Kidney (tissue), 14 donors: ENCODE results near the gene PACS1. TPM values are rescaled to one million over a fixed set of nuclear protein-coding genes. Genes with fewer than 3 reads are reported as not detected.

Experiments used
- DNase-seq, 5 donors: peaks; one replicate each; pipeline ENCODE4 v3.0.0-alpha.2; 2013 to 2020
- FAIRE-seq: peaks from 2 replicates; lab custom pipeline; 2012; peaks lifted over from hg19 to GRCh38; lab: Jason Lieb, UNC
- H3K27ac ChIP-seq, 2 donors: one replicate each; pipeline ENCODE4 v1.7.0; 2013; ENCODE audit warnings: low read depth in 2 of 2, low read length in 2 of 2, inconsistent platforms in 1 of 2
- H3K27me3 ChIP-seq: one replicate; pipeline ENCODE4 v1.7.1; 2013; ENCODE audit warnings: low read length, inconsistent platforms; ENCODE audit not compliant: control insufficient read depth, insufficient read depth
- H3K36me3 ChIP-seq, 3 donors: one replicate each; pipeline versions ENCODE4 v1.7.0 to v1.7.1; 2013; ENCODE audit warnings: low read length in 3 of 3, control low read depth in 1 of 3, inconsistent platforms in 1 of 3; ENCODE audit not compliant: insufficient read depth in 3 of 3, control insufficient read depth in 2 of 3
- H3K4me1 ChIP-seq, 3 donors: one replicate each; pipeline versions ENCODE4 v1.7.0 to v1.7.1; 2013; ENCODE audit warnings: low read length in 3 of 3, inconsistent platforms in 1 of 3, low read depth in 1 of 3; ENCODE audit not compliant: control insufficient read depth in 2 of 3, insufficient read depth in 2 of 3
- H3K4me3 ChIP-seq, 3 donors: one replicate each; pipeline versions ENCODE4 v1.7.0 to v1.8.1; 2013; ENCODE audit warnings: low read length in 3 of 3, control low read depth in 1 of 3, inconsistent platforms in 1 of 3
- H3K9ac ChIP-seq, 3 donors: one replicate each; pipeline versions ENCODE4 v1.7.0 to v1.7.1; 2013; ENCODE audit warnings: low read length in 3 of 3, control low read depth in 1 of 3, inconsistent platforms in 1 of 3
- H3K9me3 ChIP-seq, 3 donors: one replicate each; pipeline versions ENCODE4 v1.7.0 to v1.7.1; 2013; ENCODE audit warnings: low read length in 3 of 3, control low read depth in 1 of 3, inconsistent platforms in 1 of 3; ENCODE audit not compliant: control insufficient read depth in 2 of 3, insufficient read depth in 1 of 3
- intact Hi-C: fragments of 100-400 bp; cut with DNase I; formaldehyde crosslinking; loops from one replicate; pipeline ENCODE4 v1.11.1; 2022
- polyA plus RNA-seq: library from polyadenylated mRNA; stranded (reverse); fragments of 350-450 nt; fragmentation: Illumina TruSeq; extraction: RNeasy Lipid Tissue Mini Kit (QIAGEN cat#74804); gene quantifications from one replicate; pipeline ENCODE4 v1.2.3, GENCODE V29; 2014; ENCODE audit warnings: low read depth, low replicate concordance; ENCODE audit not compliant: insufficient read depth
- total RNA-seq: library from RNA; stranded (reverse); fragmentation: NEBNext Ultra II Directional; extraction: Animal tissue kit (Norgen Biotek cat#: 25700); gene quantifications from one replicate; pipeline ENCODE4 v1.2.1, GENCODE V29; 2021
- TF ChIP-seq, protein P1 (sequence below): IDR thresholded peaks from 3 replicates; pipeline ENCODE4 v1.5.1; 2012; ENCODE audit warnings: mild to moderate bottlenecking, moderate library complexity, borderline replicate concordance; ENCODE audit not compliant: insufficient read depth; ENCODE audit errors: extremely low read depth
- donor health status: control.
- donor health status: control.
- donor health status: control.
- donor health status: control.
- donor health status: control.
- donor health status: DM: yes; HTN: yes; CAD: no.
- donor health status: Normal renal cell carcinoma (clear cell type).

The PACS1 gene
- total and polyA plus RNA-seq, 2 donors from 2014 or later: 23.7 to 91.8 TPM

DNA sequence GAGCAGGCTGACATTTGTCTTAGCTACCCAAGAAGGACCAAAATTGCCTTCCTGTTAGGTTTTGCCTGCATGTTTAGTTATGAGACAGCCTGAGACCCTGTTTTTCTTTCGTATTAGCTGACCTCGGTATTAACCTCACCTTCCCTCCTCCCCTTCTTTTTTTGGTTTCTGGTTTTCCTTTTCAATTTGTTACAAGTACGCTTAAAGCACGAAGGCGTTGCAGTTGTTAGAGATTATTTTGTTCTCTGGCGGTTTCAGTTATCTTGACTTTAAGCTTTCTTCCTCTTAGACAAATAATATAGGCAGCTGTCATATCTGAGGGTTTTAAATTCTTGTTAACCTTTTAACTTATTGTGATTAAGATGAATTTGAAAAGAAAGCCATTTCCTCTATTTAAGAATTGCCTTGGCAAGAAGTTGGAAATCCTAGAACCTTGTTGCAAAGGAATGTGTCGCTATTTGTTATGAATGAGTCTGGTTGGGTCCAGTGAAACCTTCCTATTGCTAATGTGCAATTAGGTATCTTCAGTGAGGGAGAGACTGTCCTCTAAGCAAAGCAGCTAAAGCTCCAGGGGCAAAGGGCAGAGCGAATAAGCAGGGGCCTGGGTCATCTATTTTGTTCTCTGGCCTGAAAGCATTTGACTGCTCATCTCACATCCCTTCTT, 45.7 kb downstream of the PACS1 start:
- FAIRE-seq: no peak
- H3K9me3 ChIP-seq: no peaks in the 10 kb centered on the region
- no peaks in the 10 kb centered on the region for H3K27me3 ChIP-seq
- H3K4me1 ChIP-seq: peaks cover 0 to 31% (median 31%) of the 10 kb centered on the region in 3 donors
- no peaks in the 10 kb centered on the region for H3K36me3 ChIP-seq
- TF ChIP-seq, protein P1, sequence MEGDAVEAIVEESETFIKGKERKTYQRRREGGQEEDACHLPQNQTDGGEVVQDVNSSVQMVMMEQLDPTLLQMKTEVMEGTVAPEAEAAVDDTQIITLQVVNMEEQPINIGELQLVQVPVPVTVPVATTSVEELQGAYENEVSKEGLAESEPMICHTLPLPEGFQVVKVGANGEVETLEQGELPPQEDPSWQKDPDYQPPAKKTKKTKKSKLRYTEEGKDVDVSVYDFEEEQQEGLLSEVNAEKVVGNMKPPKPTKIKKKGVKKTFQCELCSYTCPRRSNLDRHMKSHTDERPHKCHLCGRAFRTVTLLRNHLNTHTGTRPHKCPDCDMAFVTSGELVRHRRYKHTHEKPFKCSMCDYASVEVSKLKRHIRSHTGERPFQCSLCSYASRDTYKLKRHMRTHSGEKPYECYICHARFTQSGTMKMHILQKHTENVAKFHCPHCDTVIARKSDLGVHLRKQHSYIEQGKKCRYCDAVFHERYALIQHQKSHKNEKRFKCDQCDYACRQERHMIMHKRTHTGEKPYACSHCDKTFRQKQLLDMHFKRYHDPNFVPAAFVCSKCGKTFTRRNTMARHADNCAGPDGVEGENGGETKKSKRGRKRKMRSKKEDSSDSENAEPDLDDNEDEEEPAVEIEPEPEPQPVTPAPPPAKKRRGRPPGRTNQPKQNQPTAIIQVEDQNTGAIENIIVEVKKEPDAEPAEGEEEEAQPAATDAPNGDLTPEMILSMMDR: no peak
- DNase-seq: peak in 2 of 5 donors; percentile 30 to 54
- H3K4me3 ChIP-seq: peak overlapping the region in 2 of 3 donors; percentile 10 to 11
- intact Hi-C loops: no loop called here
- H3K27ac ChIP-seq: peak overlapping the region; percentile 10 to 55
- H3K9ac ChIP-seq: no peak overlapping the region

DNA sequence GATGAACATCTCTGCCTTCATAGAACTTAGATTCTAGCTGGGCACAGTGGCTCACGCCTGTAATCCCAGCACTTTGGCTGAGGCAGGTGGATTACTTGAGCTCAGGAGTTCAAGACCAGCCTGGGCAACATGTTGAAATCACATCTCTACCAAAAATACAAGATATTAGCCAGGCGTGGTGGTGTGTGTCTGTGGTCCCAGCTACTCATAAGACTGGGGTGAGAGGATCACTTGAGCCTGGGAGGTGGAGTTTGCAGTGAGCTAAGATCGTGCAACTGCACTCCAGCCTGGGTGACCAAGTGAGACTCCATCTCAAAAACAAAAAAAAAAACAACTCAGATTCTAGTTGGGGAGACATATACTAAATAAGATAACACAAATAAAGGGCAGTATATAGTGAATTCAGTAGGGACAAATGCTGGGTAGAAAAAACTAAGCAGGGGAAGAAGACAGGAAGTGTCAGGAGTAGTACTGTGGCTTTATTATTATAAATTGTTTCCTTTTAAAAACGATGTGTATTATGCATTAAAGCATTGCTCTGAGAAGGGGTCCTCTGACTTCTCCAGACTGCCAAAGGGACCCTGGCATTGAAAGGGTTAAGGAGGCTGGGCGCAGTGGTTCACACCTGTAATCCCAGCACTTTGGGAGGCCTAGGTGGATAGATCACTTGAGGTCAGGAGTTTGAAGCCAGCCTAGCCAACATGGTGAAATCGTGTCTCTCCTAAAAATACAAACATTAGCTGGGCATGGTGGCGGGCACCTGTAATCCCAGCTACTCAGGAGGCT, 46.7 kb downstream of the PACS1 start:
- Histone ChIP-seq H3K4me1 (peaks cover 0 to 31% (median 31%) of the 10 kb centered on the region in 3 donors), H3K9ac (no peak overlapping the region), H3K9me3 (no peaks in the 10 kb centered on the region), H3K4me3 (no peak overlapping the region), H3K27me3 (no peaks in the 10 kb centered on the region), H3K27ac (no peak overlapping the region), H3K36me3 (no peaks in the 10 kb centered on the region)
- DNase-seq (no peak), FAIRE-seq (no peak)
- TF ChIP-seq, protein P1: no peak
- intact Hi-C loops: no loop called here

DNA sequence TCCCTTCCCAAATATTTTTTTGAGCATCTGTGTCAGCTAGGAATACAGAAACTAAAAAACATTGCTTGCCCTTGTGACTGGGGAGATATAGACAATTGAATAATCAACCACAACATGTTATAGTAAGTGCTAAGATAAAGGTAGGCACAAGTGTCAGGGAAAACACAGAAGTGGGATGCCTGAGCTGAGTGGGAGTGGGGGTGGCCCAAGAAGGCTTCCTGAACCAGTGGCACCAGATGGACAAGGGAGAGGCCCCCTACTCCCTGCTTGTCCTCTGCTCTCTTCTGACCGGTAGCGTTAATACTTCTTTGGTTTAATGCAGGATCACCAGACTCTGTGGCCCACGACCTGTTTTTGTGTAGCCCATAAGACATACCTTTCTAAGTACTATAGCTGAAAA, 48.8 kb downstream of the PACS1 start:
- intact Hi-C loops: no loop called here
- Histone ChIP-seq H3K4me3 (no peak overlapping the region), H3K36me3 (no peaks in the 10 kb centered on the region), H3K4me1 (peaks cover 0 to 31% (median 24%) of the 10 kb centered on the region in 3 donors), H3K27ac (peak overlapping the region in 1 of 2 donors; percentile 67), H3K27me3 (no peaks in the 10 kb centered on the region), H3K9me3 (no peaks in the 10 kb centered on the region), H3K9ac (no peak overlapping the region)
- TF ChIP-seq, protein P1: no peak
- FAIRE-seq (no peak), DNase-seq (no peak)
